H9 (cell line): ENCODE data around the gene SLC9A5. TPM values are rescaled to one million over a fixed set of nuclear protein-coding genes. Genes with fewer than 3 reads are reported as not detected.

ENCODE experiments used
- DNase-seq: peaks from one replicate; pipeline ENCODE4 v3.0.0-alpha.2; 2017
- H2AFZ ChIP-seq: one replicate; pipeline ENCODE4 v1.6.1; 2013; ENCODE audit warnings: mild to moderate bottlenecking, low read length, control low read depth, moderate library complexity
- H2AK5ac ChIP-seq: 2 replicates; pipeline ENCODE4 v1.6.1; 2013; ENCODE audit warnings: low read length, control low read depth, mixed read lengths; ENCODE audit not compliant: insufficient read length
- H2BK120ac ChIP-seq: one replicate; pipeline ENCODE4 v1.6.1; 2013; ENCODE audit warnings: low read depth, mild to moderate bottlenecking, low read length, control low read depth, inconsistent platforms; ENCODE audit not compliant: poor library complexity, severe bottlenecking
- H2BK12ac ChIP-seq: 2 replicates; pipeline ENCODE4 v1.6.1; 2013; ENCODE audit warnings: low read length, control low read depth, mixed read lengths, low read depth; ENCODE audit not compliant: insufficient read length
- H2BK15ac ChIP-seq: 2 replicates; pipeline ENCODE4 v1.6.1; 2013; ENCODE audit warnings: low read depth, low read length, control low read depth
- H2BK20ac ChIP-seq: one replicate; pipeline ENCODE4 v1.6.1; 2013; ENCODE audit warnings: low read depth, mild to moderate bottlenecking, low read length, control low read depth, inconsistent platforms; ENCODE audit not compliant: poor library complexity, severe bottlenecking
- H2BK5ac ChIP-seq: 2 replicates; pipeline ENCODE4 v1.6.1; 2013; ENCODE audit warnings: low read length, control low read depth, mixed read lengths; ENCODE audit not compliant: insufficient read length
- H3K14ac ChIP-seq: 2 replicates; pipeline ENCODE4 v1.6.1; 2013; ENCODE audit warnings: low read length, control low read depth; ENCODE audit not compliant: insufficient read depth
- H3K18ac ChIP-seq: 2 replicates; pipeline ENCODE4 v1.6.1; 2013; ENCODE audit warnings: low read depth, mild to moderate bottlenecking, mixed read lengths, low read length, control low read depth; ENCODE audit not compliant: insufficient read length
- H3K23ac ChIP-seq: 2 replicates; pipeline ENCODE4 v1.6.1; 2013; ENCODE audit warnings: low read length, control low read depth, mixed read lengths, low read depth; ENCODE audit not compliant: insufficient read length
- H3K23me2 ChIP-seq: 2 replicates; pipeline ENCODE4 v1.6.1; 2013; ENCODE audit warnings: low read depth, mild to moderate bottlenecking, mixed read lengths, low read length, control low read depth; ENCODE audit not compliant: insufficient read length, poor library complexity, severe bottlenecking
- H3K27ac ChIP-seq: 2 replicates; pipeline ENCODE4 v1.5.1; 2013; ENCODE audit warnings: low read length, control low read depth, mixed read lengths, low read depth; ENCODE audit not compliant: insufficient read length
- H3K27me3 ChIP-seq: 2 replicates; pipeline ENCODE4 v1.6.1; 2013; ENCODE audit warnings: low read length, control low read depth, inconsistent platforms; ENCODE audit not compliant: insufficient read depth
- H3K4ac ChIP-seq: 2 replicates; pipeline ENCODE4 v1.6.1; 2013; ENCODE audit warnings: low read depth, mild to moderate bottlenecking, control low read depth, inconsistent platforms, low read length, moderate library complexity
- H3K4me1 ChIP-seq: 2 replicates; pipeline ENCODE4 v1.6.1; 2013; ENCODE audit warnings: low read length, control low read depth, inconsistent platforms; ENCODE audit not compliant: insufficient read depth
- H3K4me2 ChIP-seq: 2 replicates; pipeline ENCODE4 v1.6.1; 2013; ENCODE audit warnings: low read length, control low read depth, mixed read lengths; ENCODE audit not compliant: insufficient read length, insufficient read depth
- H3K56ac ChIP-seq: 2 replicates; pipeline ENCODE4 v1.6.1; 2013; ENCODE audit warnings: low read depth, mild to moderate bottlenecking, mixed read lengths, low read length, control low read depth; ENCODE audit not compliant: insufficient read length
- H3K79me1 ChIP-seq: 2 replicates; pipeline ENCODE4 v1.6.1; 2013; ENCODE audit warnings: low read depth, mild to moderate bottlenecking, moderate library complexity, low read length, control low read depth, inconsistent platforms; ENCODE audit not compliant: insufficient read depth, poor library complexity, severe bottlenecking
- H3K79me2 ChIP-seq: 2 replicates; pipeline ENCODE4 v1.6.1; 2013; ENCODE audit warnings: low read length, control low read depth, inconsistent platforms; ENCODE audit not compliant: insufficient read depth
- H3K9ac ChIP-seq: 2 replicates; pipeline ENCODE4 v1.6.1; 2013; ENCODE audit warnings: low read length, control low read depth, mixed read lengths; ENCODE audit not compliant: insufficient read length; ENCODE audit errors: extremely low read depth
- H3K9me3 ChIP-seq: one replicate; pipeline ENCODE4 v1.6.1; 2013; ENCODE audit warnings: low read depth, low read length, inconsistent platforms; ENCODE audit not compliant: control insufficient read depth
- H3T11ph ChIP-seq: one replicate; pipeline ENCODE4 v1.6.1; 2013; ENCODE audit warnings: mild to moderate bottlenecking, low read length, control low read depth, inconsistent platforms
- H4K20me1 ChIP-seq: one replicate; pipeline ENCODE4 v1.6.1; 2013; ENCODE audit not compliant: control insufficient read depth, insufficient read length, insufficient read depth
- H4K5ac ChIP-seq: 2 replicates; pipeline ENCODE4 v1.6.1; 2013; ENCODE audit warnings: low read depth, mild to moderate bottlenecking, mixed read lengths, low read length, control low read depth; ENCODE audit not compliant: insufficient read length
- H4K8ac ChIP-seq: replicated peaks from 2 replicates; pipeline ENCODE4 v1.6.1; 2013; ENCODE audit warnings: low read length, control low read depth, mixed read lengths, low read depth; ENCODE audit not compliant: insufficient read length
- H4K91ac ChIP-seq: 2 replicates; pipeline ENCODE4 v1.6.1; 2013; ENCODE audit warnings: low read depth, mild to moderate bottlenecking, moderate library complexity, mixed read lengths, low read length, control low read depth; ENCODE audit not compliant: insufficient read length
- H3K27ac Mint-ChIP-seq, 3 experiments: 2 replicates in 2 of 3; 3 replicates in 1 of 3; pipeline ENCODE4 v1.8.0; 2020 to 2021; ENCODE audit warnings: mixed read lengths in 3 of 3, mild to moderate bottlenecking in 1 of 3, moderate library complexity in 1 of 3
- H3K27me3 Mint-ChIP-seq: 2 replicates; pipeline ENCODE4 v1.8.0; 2021; ENCODE audit warnings: low read depth, mild to moderate bottlenecking, moderate library complexity, mixed read lengths
- H3K36me3 Mint-ChIP-seq, 3 experiments: 2 replicates in 2 of 3; 3 replicates in 1 of 3; pipeline ENCODE4 v1.8.0; 2020 to 2021; ENCODE audit warnings: low read depth in 3 of 3, mixed read lengths in 3 of 3; ENCODE audit not compliant: insufficient read depth in 1 of 3
- H3K4me1 Mint-ChIP-seq, 2 experiments: 2 replicates each; pipeline ENCODE4 v1.8.0; 2020; ENCODE audit warnings: mixed read lengths in 2 of 2
- H3K4me3 Mint-ChIP-seq, 2 experiments: 2 replicates in 1 of 2; 3 replicates in 1 of 2; pipeline ENCODE4 v1.8.0; 2020 to 2021; ENCODE audit warnings: mild to moderate bottlenecking in 2 of 2, mixed read lengths in 2 of 2, moderate library complexity in 1 of 2
- H3K9me3 Mint-ChIP-seq, 2 experiments: 2 replicates in 1 of 2; 3 replicates in 1 of 2; pipeline ENCODE4 v1.8.0; 2020; ENCODE audit warnings: mild to moderate bottlenecking in 2 of 2, mixed read lengths in 2 of 2, moderate library complexity in 1 of 2
- CTCF ChIP-seq: fragments of 200-600 bp; sonication (generic); conservative IDR thresholded peaks from 3 replicates; pipeline ENCODE4 v1.8.0; 2021; ENCODE audit warnings: antibody characterized with exemption, mild to moderate bottlenecking
- WGBS: extraction: QIAGEN DNeasy Blood & Tissue Kit; methylation state at CpG from one replicate; pipeline ENCODE4 v1.1.7; 2013; ENCODE audit warnings: missing lambda C conversion rate, low lambda C conversion rate, mixed read lengths; ENCODE audit not compliant: insufficient read length; ENCODE audit errors: extremely low coverage; 5-methylcytosine and 5-hydroxymethylcytosine counted together
- total RNA-seq: library from RNA; stranded (reverse); gene quantifications from 2 replicates; pipeline ENCODE4 v1.2.1, GENCODE V29; 2021

The SLC9A5 gene
- total RNA-seq, 1 experiment from 2014 or later: 9.1 TPM

DNA sequence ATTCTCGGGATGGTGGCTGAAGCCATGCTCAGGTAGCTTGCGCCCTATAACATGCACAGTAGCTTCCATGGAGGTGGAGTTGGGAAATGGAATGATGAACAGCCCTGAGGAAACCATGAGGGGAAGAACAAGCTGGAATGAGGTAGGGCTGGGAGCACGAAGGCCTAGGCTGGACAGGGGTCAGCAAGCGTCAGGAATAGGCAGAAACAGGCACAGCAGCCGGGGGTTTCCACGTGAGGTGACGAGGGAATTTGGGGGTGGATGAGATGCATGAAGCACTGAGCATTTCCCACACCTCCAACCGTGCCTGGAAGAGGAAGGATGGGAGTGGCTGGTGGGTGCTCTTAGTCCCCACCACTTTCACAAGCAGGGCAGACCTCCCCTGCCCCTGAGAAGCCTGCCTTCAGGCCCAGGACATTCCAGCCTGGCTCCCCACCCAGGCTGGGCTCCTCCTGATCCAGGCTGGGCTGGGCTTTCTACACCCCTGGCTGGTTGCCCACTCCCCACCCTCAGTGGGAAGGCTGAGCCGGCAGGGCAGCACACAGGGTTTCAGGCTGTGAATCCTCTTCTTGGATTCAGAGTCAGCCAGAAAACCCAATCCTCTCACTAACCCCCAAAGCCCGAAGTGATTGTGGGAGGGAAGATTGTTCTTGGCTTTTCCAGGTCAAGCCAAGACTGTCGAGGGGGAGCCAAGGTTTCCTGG is 52.5 kb downstream of the SLC9A5 start:
- Mint-ChIP-seq H3K4me3 (no peak overlapping the region), H3K9me3 (no peaks in the 10 kb centered on the region), H3K36me3 (no peaks in the 10 kb centered on the region), H3K4me1 (no peaks in the 10 kb centered on the region), H3K27ac (no peak overlapping the region; a peak in 1 of 7 replicates), H3K27me3 (peaks cover 48% of the 10 kb centered on the region)
- Histone ChIP-seq H2BK120ac (no peak overlapping the region), H3K4ac (no peak overlapping the region), H2BK15ac (no peak overlapping the region), H2AFZ (no peak overlapping the region), H3K9ac (no peak overlapping the region), H2BK12ac (no peak overlapping the region), H3K79me2 (no peaks in the 10 kb centered on the region), H3K4me1 (no peaks in the 10 kb centered on the region), H3K23ac (no peak overlapping the region), H4K5ac (no peak overlapping the region), H3K14ac (no peak overlapping the region), H3K23me2 (no peaks in the 10 kb centered on the region), H3K79me1 (no peaks in the 10 kb centered on the region), H3K27me3 (no peaks in the 10 kb centered on the region), H3K56ac (no peak overlapping the region), H4K91ac (no peak overlapping the region), H3K27ac (no peak overlapping the region), H3K9me3 (no peaks in the 10 kb centered on the region), H2BK20ac (no peak overlapping the region), H3K18ac (no peak overlapping the region), H2AK5ac (no peak overlapping the region), H4K8ac (no peak overlapping the region), H2BK5ac (no peak overlapping the region), H3K4me2 (no peak overlapping the region), H4K20me1 (no peaks in the 10 kb centered on the region), H3T11ph (no peak overlapping the region)
- TF ChIP-seq CTCF: no peak
- no CpG with 5 or more reads among the region's 11 CpGs for WGBS
- DNase-seq: no peak
